ENCODE data around the gene NR6A1.

NR6A1 gene

GRCh38 chr9:124749781-124750180 lies 21.3 kb downstream of the NR6A1 start:
- TF ChIP-seq CTCF (IDR thresholded peaks at IDR 0.05; ENCODE audit: insufficient read depth, missing control alignments), result no peak
- DNase-seq (ENCODE audit: insufficient read length, low spot score), result no peak
- FAIRE-seq, result no peak

GRCh38 chr9:124749284-124749683 lies 21.8 kb downstream of the NR6A1 start:
- FAIRE-seq (no peak), DNase-seq (ENCODE audit: insufficient read length, low spot score) (no peak)
- TF ChIP-seq CTCF (IDR thresholded peaks at IDR 0.05; ENCODE audit: insufficient read depth, missing control alignments), result no peak

GRCh38 chr9:124747065-124747464 lies 24.0 kb downstream of the NR6A1 start:
- TF ChIP-seq CTCF (IDR thresholded peaks at IDR 0.05; ENCODE audit: insufficient read depth, missing control alignments), result no peak
- DNase-seq (ENCODE audit: insufficient read length, low spot score) (no peak), FAIRE-seq (no peak)

- DNase-seq (ENCODE audit: insufficient read length, low spot score) (no peak), FAIRE-seq (no peak)
- no peak for TF ChIP-seq CTCF (IDR thresholded peaks at IDR 0.05; ENCODE audit: insufficient read depth, missing control alignments)
These were observed 27.3 kb downstream of the NR6A1 start for GRCh38 chr9:124743686-124744348.

- TF ChIP-seq CTCF (IDR thresholded peaks at IDR 0.05; ENCODE audit: insufficient read depth, missing control alignments), result no peak
- FAIRE-seq, result no peak
These were observed 28.2 kb downstream of the NR6A1 start for GRCh38 chr9:124742940-124743339.

GRCh38 chr9:124741662-124742061 lies 29.4 kb downstream of the NR6A1 start:
- no peak for TF ChIP-seq CTCF (IDR thresholded peaks at IDR 0.05; ENCODE audit: insufficient read depth, missing control alignments)
- DNase-seq (ENCODE audit: insufficient read length, low spot score) (no peak), FAIRE-seq (no peak)

More at GRCh38 chr9:124742940-124743339, 28.2 kb downstream of the NR6A1 start:
- DNase-seq (ENCODE audit: insufficient read length, low spot score), result no peak

GRCh38 chr9:124741149-124741548 lies 30.0 kb downstream of the NR6A1 start:
- FAIRE-seq, result no peak

More at GRCh38 chr9:124741149-124741548, 30.0 kb downstream of the NR6A1 start:
- no peak for TF ChIP-seq CTCF (IDR thresholded peaks at IDR 0.05; ENCODE audit: insufficient read depth, missing control alignments)
- DNase-seq (ENCODE audit: insufficient read length, low spot score), result no peak
